ENCODE measurements around the gene PNPLA2. TPM values are rescaled to one million over a fixed set of nuclear protein-coding genes. Genes with fewer than 3 reads are reported as not detected.

PNPLA2 gene
- total RNA-seq, 4 donors from 2014 or later: 204 to 1,337 (median 369) TPM

DNA sequence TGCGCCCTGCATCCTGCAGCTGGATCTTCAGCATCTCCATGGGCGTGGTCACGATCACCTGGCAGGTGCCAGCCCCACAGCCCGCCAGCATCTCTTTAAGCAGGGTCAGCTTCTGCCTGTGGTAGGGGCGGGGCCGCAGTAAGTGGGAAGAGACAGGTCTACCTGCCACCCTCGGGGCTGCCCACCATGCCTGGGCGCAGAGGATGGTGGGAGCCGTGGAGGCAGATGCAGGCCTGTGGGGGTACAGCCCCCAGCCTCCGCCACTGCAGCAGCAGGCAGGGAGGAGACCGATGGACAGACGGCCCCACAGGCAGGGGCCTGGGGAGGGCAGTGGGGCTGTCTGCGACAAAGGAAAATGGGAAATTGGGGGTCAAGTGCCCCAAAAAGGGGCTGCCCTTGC, 25.8 kb upstream of the PNPLA2 start:
- TF ChIP-seq, protein P1, sequence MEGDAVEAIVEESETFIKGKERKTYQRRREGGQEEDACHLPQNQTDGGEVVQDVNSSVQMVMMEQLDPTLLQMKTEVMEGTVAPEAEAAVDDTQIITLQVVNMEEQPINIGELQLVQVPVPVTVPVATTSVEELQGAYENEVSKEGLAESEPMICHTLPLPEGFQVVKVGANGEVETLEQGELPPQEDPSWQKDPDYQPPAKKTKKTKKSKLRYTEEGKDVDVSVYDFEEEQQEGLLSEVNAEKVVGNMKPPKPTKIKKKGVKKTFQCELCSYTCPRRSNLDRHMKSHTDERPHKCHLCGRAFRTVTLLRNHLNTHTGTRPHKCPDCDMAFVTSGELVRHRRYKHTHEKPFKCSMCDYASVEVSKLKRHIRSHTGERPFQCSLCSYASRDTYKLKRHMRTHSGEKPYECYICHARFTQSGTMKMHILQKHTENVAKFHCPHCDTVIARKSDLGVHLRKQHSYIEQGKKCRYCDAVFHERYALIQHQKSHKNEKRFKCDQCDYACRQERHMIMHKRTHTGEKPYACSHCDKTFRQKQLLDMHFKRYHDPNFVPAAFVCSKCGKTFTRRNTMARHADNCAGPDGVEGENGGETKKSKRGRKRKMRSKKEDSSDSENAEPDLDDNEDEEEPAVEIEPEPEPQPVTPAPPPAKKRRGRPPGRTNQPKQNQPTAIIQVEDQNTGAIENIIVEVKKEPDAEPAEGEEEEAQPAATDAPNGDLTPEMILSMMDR (IDR thresholded peaks at IDR 0.05; ENCODE audit: low read depth): no peak

DNA sequence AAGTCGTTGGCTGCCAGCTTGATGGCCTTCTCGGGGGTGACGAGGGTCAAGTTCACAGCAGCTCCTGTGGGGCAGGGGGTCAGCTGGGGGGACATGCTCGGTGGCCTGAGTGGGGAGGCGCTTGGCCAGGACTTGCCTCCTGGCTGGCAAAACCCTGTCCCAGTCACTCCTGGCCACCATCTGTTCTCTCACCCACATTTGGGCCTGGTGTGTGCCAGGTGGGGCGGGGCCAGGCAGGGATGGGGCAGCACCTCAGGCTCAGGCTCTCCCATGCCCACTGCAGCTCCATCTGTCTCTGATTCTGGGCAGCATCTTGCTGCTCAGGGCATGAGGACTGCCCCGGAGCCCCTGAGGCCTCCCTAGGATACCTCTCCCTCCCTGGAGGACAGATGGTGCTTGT, 25.2 kb upstream of the PNPLA2 start:
- TF ChIP-seq, protein P1 (IDR thresholded peaks at IDR 0.05; ENCODE audit: low read depth): no peak

DNA sequence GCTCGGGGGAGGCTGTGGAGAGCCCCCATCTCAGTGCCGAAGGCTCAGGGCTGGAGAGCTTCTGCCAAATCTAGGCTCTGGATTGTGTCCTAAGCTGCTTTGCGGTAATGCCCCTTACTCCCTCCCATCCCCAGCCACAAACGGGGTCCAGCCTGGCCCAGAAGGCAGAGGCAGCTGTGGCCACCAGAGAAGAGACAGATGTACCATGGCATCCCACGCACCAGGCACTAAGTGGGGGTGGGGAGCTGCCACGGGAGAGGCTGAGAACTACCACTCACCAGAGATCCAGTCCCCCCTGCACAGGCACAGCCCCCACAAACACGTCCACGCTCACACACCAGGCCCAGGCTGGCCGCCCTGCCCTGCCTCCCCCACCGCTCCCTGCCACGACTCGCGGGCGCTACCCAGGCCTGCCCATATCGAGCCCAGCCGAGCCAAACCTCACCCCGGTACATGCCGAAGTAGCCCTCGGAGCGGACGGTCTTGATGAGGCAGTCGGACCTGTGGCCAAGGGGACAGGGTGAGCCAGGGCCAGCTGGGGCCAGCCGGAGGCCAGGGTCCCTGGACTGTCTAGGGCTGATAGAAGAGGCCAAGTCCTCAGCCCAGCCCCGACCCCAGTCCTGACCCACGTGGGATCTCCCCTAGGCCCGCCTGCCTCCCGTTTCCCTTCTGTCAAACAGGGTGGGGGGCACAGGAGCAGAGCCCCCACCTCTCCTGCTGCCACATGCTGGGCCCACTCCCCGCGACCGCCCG, 24.5 kb upstream of the PNPLA2 start:
- TF ChIP-seq, protein P1 (IDR thresholded peaks at IDR 0.05; ENCODE audit: low read depth): no peak

DNA sequence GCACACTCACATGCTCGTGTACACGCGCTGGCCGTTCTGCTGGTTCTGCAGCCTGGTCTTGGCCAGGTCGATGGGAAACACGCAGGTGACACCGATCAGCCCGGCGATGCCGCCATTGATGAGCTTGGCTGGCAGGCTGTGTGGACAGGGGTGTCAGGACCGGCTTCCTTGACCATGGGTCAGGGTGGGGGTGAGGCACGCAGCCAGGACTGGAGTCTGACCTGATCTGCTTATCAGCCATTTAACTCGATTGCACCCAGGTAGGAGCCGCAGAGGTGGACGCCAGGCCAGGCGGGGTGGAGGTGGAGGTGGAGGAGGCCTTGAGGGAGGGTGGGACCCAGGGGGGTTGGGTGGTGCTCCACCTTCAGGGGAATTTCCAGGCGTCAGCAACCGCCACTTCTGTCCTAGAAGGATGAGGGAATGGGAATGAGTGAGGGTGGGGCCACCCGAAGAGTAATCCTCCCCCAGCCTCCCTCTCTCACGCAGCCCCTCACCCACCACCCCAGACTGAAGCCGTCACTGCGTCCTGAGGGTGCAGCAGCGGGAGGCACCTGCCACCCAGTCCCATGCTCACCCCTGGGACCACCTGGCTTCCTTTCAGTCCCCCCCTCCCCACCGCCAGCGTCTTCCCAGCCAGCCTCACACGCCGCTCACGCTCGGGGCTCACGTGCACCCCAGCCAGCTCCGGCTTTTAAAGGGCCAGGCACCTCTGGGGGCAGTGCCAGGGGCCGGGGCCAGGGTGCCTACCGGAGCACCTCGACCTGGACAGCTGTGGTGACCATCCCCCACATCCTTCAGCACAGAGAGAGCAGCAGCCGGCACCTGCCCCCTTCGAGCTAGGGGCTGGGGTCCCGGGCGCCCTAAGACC, 23.7 kb upstream of the PNPLA2 start:
- TF ChIP-seq, protein P1 (IDR thresholded peaks at IDR 0.05; ENCODE audit: low read depth): no peak

DNA sequence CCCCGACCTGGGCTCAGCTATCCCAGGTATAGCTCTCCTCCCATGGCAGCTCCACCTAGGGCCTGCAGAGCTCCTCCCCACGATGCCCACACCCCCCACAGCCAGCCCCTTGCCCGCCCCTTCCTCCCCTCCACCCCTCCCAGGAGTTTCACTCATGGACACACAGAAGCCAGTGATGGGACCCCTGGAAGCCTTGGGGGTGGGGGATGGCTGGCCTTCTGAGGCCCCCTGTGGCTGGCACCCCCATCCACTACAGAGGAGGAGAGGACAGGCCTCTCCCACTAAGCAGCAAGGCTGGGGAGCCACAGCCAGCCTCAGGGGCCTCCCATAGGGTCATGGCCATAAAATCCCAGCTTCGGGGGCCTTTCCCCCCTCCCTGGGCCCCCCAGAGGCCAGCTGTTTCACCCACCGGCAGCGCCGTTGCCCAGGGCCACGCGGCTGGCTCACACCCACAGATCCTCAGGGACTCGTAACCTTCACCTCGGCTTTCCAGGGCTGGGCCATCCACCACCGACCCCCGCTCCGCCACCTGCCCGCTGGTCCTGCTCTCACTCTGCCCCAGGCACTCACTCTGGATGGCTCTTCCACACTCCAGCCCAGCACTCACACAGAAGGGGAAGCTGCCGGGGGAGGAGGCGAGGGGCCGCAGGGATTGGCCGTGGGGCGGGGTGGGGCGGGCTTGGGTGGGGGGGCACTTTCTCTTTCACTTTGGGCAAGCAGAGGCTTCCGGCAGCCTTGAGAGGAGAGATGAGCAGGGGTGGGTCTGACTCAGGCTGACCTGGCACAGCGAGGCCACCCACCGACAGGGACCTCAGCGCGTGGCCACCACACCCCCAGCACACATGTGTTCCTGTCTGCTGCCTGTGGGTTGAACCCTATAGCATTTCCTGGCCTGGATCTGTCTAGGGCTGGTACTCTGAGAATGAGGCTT, 22.8 kb upstream of the PNPLA2 start:
- TF ChIP-seq, protein P1 (IDR thresholded peaks at IDR 0.05; ENCODE audit: low read depth): no peak

DNA sequence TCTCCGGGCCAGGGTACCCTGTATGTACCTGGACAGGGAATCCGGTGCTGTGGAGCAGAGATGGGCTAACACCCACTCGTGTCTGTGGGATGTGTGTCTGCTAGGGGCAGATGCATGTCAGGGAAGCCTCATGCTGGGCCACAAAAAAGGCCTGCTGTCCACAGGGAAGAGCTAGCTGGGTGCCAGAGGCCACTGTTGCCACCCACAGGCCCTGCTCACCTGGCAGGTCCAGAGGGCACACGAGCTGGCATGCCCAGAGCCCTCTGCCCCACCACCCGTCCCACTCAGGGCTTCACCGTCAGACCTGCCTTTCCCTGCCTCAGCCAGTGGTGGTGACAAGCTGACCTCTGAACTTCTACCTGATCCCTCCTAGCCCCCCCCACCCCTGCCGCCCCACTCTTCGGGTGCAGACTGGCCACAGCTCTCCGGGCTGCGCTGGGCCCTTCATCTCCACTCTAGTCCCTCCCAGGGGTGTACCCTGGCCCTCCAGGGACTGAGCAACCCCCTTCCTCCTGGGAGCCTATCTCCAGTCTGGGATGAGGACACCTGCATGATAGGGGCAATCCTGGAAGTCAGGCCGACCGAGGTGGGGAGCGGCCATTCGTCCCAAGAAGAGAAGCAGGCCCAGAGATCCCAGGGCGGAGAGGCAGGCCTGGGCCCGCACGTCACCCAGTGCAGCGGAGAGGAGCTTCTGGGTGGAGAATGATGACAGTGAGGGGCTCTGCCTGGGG, 22.0 kb upstream of the PNPLA2 start:
- TF ChIP-seq, protein P1 (IDR thresholded peaks at IDR 0.05; ENCODE audit: low read depth): no peak

All from subcutaneous adipose tissue (tissue), 4 donors.